Spleen (tissue), 11 donors: ENCODE results near the gene FNBP1. TPM values are rescaled to one million over a fixed set of nuclear protein-coding genes. Genes with fewer than 3 reads are reported as not detected.

Experiments
- DNase-seq: peaks from one replicate; pipeline ENCODE4 v3.0.0-alpha.2; 2020
- H3K27ac ChIP-seq, 8 donors: fragments of 200-600 bp; sonication (generic) in 7 of 8; 1 replicate in 4 of 8; 2 replicates in 4 of 8; pipeline versions ENCODE4 v1.5.0 to v1.8.0; 2016 to 2021; ENCODE audit warnings: inconsistent platforms in 4 of 8, mild to moderate bottlenecking in 4 of 8, moderate library complexity in 1 of 8
- H3K27me3 ChIP-seq, 7 donors: fragments of 200-600 bp; sonication (generic) in 6 of 7; replicated peaks in 1 of 7; 1 replicate in 4 of 7; 2 replicates in 3 of 7; pipeline versions ENCODE4 v1.5.0 to v1.8.0; 2016 to 2021; ENCODE audit warnings: inconsistent platforms in 3 of 7, mild to moderate bottlenecking in 1 of 7
- H3K36me3 ChIP-seq, 6 donors: fragments of 200-600 bp; sonication (generic) in 5 of 6; 1 replicate in 4 of 6; 2 replicates in 2 of 6; pipeline versions ENCODE4 v1.5.0 to v1.8.0; 2016 to 2021; ENCODE audit warnings: inconsistent platforms in 2 of 6
- H3K4me1 ChIP-seq, 6 donors: fragments of 200-600 bp; sonication (generic) in 5 of 6; 1 replicate in 3 of 6; 2 replicates in 3 of 6; pipeline versions ENCODE4 v1.5.0 to v1.8.0; 2016 to 2021; ENCODE audit warnings: inconsistent platforms in 3 of 6
- H3K4me3 ChIP-seq, 8 donors: fragments of 200-600 bp; sonication (generic) in 7 of 8; 1 replicate in 4 of 8; 2 replicates in 4 of 8; pipeline versions ENCODE4 v1.5.0 to v1.8.0; 2016 to 2021; ENCODE audit warnings: inconsistent platforms in 4 of 8, mild to moderate bottlenecking in 4 of 8, moderate library complexity in 2 of 8
- H3K9me3 ChIP-seq, 8 donors: fragments of 200-600 bp; sonication (generic) in 7 of 8; 1 replicate in 4 of 8; 2 replicates in 4 of 8; pipeline versions ENCODE4 v1.5.0 to v1.8.0; 2016 to 2021; ENCODE audit warnings: inconsistent platforms in 4 of 8
- POLR2A ChIP-seq, 3 donors: fragments of 450-650 bp; IDR thresholded peaks; one replicate each; pipeline ENCODE4 v1.5.1; 2017; ENCODE audit warnings: antibody characterized with exemption in 3 of 3, mild to moderate bottlenecking in 1 of 3
- POLR2AphosphoS5 ChIP-seq, 3 donors: sonication (generic); formaldehyde crosslinking; IDR thresholded peaks; one replicate each; pipeline ENCODE4 v1.5.1; 2017; ENCODE audit warnings: antibody characterized with exemption in 3 of 3
- WGBS, 5 donors: extraction: QIAGEN DNeasy Blood & Tissue Kit in 3 of 5; methylation state at CpG; one replicate each; pipeline versions ENCODE4 v1.1.5 to v1.1.7; 2013 to 2018; 5-methylcytosine and 5-hydroxymethylcytosine counted together
- intact Hi-C: fragments of 100-400 bp; cut with DNase I; formaldehyde crosslinking; loops from one replicate; pipeline ENCODE4 v1.15.0; 2023; ENCODE audit warnings: low total_unique reads
- polyA plus RNA-seq, 3 donors: library from polyadenylated mRNA; stranded (reverse); fragments of 200-250 nt; gene quantifications; one replicate each; pipeline ENCODE4 v1.2.1, GENCODE V29; 2013
- total RNA-seq, 7 donors: library from RNA; depleted of rRNA in 3 of 7; stranded (reverse); fragments of >200 nt in 3 of 7; fragmentation: NEBNext Ultra II Directional in 4 of 7; extraction: Animal tissue kit (Norgen Biotek cat#: 25700) in 4 of 7; gene quantifications; one replicate each; pipeline versions ENCODE4 v1.1.0 to v1.2.1, GENCODE V29; 2016 to 2021
- TF ChIP-seq, protein P1 (sequence below), 11 experiments: fragments of 200-600 bp in 7 of 11; fragments of 450-650 bp in 4 of 11; sonication (generic) in 4 of 11; IDR thresholded peaks in 8 of 11; conservative IDR thresholded peaks in 3 of 11; 1 replicate in 7 of 11; 2 replicates in 4 of 11; pipeline versions ENCODE4 v1.4.0 to v1.8.0; 2016 to 2021; ENCODE audit warnings: antibody characterized with exemption in 11 of 11, inconsistent platforms in 4 of 11, mild to moderate bottlenecking in 1 of 11
- donor health status: healthy with polysubstance abuse.
- donor health status: DM: no; HTN: no; CAD: no; lungs with moderate emphysema.
- donor health status: DM: no; HTN: no; CAD: no.
- donor health status: Bipolar disorder and iron deficiency.
- donor health status: healthy.
- donor health status: DM: no; HTN: no; CAD: no.
- donor health status: DM: yes; HTN: yes; CAD: no.

The FNBP1 gene
- total and polyA plus RNA-seq, 10 donors = 40.6 to 156 (median 146) TPM

DNA sequence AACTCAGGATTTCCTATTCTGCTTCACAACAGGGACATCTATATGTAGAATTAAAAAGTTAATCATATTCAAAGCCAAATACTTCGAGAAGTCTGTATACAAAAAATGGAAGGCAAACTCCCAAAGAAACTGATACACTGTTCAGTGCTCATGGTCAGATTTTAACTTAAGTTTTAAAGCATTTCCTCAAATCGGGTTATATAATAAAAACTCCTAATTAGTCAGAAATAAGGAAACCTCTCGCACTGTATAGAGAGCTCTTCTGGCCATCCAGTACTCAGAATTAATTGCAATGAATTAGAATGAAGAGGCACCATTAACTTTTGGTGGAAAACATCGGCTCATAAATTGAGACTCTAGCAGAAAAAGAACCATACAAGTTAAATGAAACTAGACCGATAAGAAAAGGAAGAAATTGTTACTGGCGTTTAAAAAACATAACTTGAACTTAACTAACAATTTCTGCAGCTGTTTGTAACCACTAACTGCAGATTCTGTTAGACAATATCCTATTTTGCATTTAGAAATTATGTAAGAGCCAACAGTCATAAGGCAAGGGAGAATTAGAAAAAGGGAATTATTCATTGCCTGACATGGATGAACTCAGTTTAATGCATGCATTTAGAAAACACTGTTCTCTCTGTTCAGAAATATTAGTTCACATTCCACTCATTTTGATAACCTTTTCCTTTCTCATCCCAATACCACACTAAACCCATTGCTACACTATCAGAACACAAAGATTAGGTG is 96.6 kb downstream of the FNBP1 start:
- Histone ChIP-seq H3K4me3 (no peak overlapping the region), H3K9me3 (peaks cover 0 to 14% (median 10%) of the 10 kb centered on the region in 8 donors), H3K27me3 (no peaks in the 10 kb centered on the region), H3K36me3 (peaks cover 0 to 77% (median 14%) of the 10 kb centered on the region in 6 donors), H3K4me1 (peaks cover 31 to 86% (median 44%) of the 10 kb centered on the region in 6 donors), H3K27ac (peak overlapping the region; percentile 69 to 88 (median 84))
- TF ChIP-seq, protein P1, sequence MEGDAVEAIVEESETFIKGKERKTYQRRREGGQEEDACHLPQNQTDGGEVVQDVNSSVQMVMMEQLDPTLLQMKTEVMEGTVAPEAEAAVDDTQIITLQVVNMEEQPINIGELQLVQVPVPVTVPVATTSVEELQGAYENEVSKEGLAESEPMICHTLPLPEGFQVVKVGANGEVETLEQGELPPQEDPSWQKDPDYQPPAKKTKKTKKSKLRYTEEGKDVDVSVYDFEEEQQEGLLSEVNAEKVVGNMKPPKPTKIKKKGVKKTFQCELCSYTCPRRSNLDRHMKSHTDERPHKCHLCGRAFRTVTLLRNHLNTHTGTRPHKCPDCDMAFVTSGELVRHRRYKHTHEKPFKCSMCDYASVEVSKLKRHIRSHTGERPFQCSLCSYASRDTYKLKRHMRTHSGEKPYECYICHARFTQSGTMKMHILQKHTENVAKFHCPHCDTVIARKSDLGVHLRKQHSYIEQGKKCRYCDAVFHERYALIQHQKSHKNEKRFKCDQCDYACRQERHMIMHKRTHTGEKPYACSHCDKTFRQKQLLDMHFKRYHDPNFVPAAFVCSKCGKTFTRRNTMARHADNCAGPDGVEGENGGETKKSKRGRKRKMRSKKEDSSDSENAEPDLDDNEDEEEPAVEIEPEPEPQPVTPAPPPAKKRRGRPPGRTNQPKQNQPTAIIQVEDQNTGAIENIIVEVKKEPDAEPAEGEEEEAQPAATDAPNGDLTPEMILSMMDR (IDR thresholded peaks at IDR 0.05 in 8 of 11, conservative IDR thresholded peaks at IDR 0.05 in 3 of 11) = no peak
- TF ChIP-seq POLR2A (IDR thresholded peaks at IDR 0.05) (no peak), POLR2AphosphoS5 (IDR thresholded peaks at IDR 0.05) (no peak)
- intact Hi-C loops = no loop called here
- no peak for DNase-seq
- WGBS, 5 donors = 32 to 54% (median 44%) methylated on average over 6 of the region's 6 CpGs

DNA sequence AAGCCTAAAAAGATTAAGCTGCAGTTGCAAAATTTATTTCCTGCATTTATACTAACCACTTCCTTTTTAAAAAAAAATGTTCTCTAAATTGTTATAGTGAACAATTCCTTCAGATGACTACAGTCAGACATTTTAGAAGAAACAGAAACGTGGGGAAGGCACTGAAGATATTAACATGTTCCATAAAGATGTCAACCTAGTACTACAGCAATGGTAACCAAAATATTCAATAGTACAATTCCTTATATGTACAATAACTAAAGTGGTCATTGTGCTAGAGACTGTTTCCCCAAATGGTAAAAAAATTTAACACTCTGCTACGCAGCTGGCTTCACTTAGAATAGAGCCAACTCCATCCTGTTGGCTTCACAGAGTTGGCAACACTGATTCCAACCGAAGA is 97.7 kb downstream of the FNBP1 start:
- TF ChIP-seq POLR2AphosphoS5 (IDR thresholded peaks at IDR 0.05) = no peak
- TF ChIP-seq POLR2A (IDR thresholded peaks at IDR 0.05) = no peak
- TF ChIP-seq, protein P1 (IDR thresholded peaks at IDR 0.05 in 8 of 11, conservative IDR thresholded peaks at IDR 0.05 in 3 of 11) = no peak
- H3K36me3 ChIP-seq = peaks cover 0 to 76% (median 12%) of the 10 kb centered on the region in 6 donors
- no peaks in the 10 kb centered on the region for H3K27me3 ChIP-seq
- no peak for DNase-seq
- intact Hi-C loops = no loop called here
- H3K9me3 ChIP-seq = peaks cover 0 to 16% (median 11%) of the 10 kb centered on the region in 8 donors
- WGBS, 5 donors = 7 to 14% (median 8%) methylated on average over 3 of the region's 3 CpGs
- peak overlapping the region in 1 of 8 donors; percentile 12 for H3K4me3 ChIP-seq
- peak overlapping the region; percentile 69 to 88 (median 84) for H3K27ac ChIP-seq
- H3K4me1 ChIP-seq = peaks cover 31 to 83% (median 44%) of the 10 kb centered on the region in 6 donors

DNA sequence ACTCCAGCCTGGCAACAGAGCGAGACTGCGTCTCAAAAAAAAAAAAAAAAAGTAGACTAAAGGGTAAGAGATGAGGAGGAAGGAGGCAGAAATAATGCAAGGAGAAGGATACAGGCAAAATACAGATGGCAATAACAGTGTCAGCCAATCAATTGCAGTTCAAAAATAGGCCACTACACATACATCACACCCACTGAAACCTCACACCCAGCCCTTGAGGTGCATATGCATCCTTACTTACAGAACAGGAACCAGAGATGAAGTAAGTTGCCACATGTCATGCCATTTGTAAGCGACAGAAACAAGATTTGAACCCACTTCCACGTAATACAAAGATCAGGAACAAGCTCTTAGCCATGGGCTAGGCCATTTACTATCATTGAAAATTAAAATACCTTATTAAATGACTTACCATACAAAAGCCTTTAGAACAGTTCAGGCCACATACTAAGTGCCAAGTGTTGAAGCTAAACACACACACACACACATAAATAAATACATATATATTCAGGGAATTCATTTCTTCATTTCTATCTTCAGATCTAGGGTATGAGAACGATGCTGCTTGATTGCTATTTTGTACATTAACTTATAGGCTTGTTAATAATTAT is 98.4 kb downstream of the FNBP1 start:
- DNase-seq = no peak

More for the DNA sequence above, 98.4 kb downstream of the FNBP1 start:
- TF ChIP-seq POLR2A (IDR thresholded peaks at IDR 0.05) (no peak), POLR2AphosphoS5 (IDR thresholded peaks at IDR 0.05) (peak in 1 of 3 donors; percentile 75)
- TF ChIP-seq, protein P1 (IDR thresholded peaks at IDR 0.05 in 8 of 11, conservative IDR thresholded peaks at IDR 0.05 in 3 of 11) = peak in 9 of 11 experiments; percentile 13 to 70 (median 42)
- H3K36me3 ChIP-seq = peaks cover 3 to 69% (median 12%) of the 10 kb centered on the region in 6 donors
- peaks cover 28 to 83% (median 44%) of the 10 kb centered on the region in 6 donors for H3K4me1 ChIP-seq
- WGBS, 5 donors = 41 to 71% (median 49%) methylated on average over 5 of the region's 5 CpGs
- no peaks in the 10 kb centered on the region for H3K27me3 ChIP-seq
- H3K4me3 ChIP-seq = peak overlapping the region in 1 of 8 donors; percentile 12
- intact Hi-C loops = no loop called here
- H3K27ac ChIP-seq = peak overlapping the region; percentile 69 to 88 (median 84)
- H3K9me3 ChIP-seq = peaks cover 0 to 16% (median 11%) of the 10 kb centered on the region in 8 donors
